Activated CD8-positive, alpha-beta memory T cell treated with anti-CD3 and anti-CD28 coated beads, Interleukin-2, amount 50 U/mL, for 4 hours (primary cell): Measurements from ENCODE around the gene PRCC.
A peak's percentile ranks its signal among the peaks of the same experiment; 100 is the strongest.

Source experiments
- DNase-seq: peaks from one replicate; pipeline ENCODE4 v3.0.0-alpha.2; 2020

PRCC gene

GRCh38 chr1:156816561-156817328, 49.4 kb downstream of the PRCC start, which contains the start of gene SH2D2A:
Gene SH2D2A, minus strand, starts transcription at chr1:156816848. Its CDS starts 140 bp downstream, at chr1:156816708.
- peak; percentile 94 for DNase-seq

DNA sequence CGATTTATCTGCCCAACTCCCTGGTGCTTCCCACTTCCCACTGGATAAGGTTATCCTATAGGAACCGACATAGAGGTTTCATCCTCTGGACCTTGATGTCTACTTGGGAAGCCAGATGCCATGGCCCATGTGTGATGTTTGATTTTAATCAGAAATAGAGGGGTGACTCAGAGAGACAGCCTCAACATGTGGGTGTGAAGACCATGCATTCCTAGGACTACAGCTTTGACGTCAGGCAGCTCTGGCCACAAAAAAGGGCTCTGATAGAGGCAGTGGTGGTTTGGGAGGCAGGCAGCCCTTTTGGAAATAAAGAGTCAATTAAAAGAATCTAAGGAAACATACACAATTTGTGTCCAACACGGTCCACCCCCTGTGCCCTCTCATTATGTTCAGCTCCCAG, 54.5 kb downstream of the PRCC start:
- DNase-seq: peak; percentile 51

GRCh38 chr1:156822680-156823079, 55.3 kb downstream of the PRCC start:
- DNase-seq: no peak

DNA sequence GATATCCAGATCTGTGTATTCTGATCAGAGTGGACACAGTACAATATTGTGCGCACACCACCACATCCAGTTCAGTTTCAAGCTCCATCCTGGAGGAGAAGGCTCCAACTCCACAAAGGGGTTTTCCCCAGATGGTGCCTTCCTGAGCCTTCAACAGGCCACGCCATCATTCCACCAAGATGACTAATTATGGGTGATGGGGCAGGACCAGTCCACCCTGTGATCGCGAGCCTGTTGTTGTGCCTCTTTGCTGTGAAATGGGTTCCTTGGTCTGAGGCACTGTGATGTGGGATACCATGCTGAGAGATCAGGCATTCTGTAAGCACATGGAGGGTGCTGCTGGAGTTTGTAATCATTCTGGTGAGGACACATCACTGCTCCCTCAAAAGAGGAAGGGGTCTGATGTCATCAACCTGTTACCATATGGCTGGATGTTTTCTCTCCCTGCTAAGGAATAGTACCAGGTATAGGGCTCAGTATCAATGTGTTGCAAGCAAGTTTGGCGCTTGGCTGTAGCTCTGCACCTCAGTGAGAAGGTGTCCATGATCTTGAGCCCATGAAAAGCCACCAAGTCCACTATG, 56.0 kb downstream of the PRCC start:
- DNase-seq: no peak

GRCh38 chr1:156826630-156827029, 59.3 kb downstream of the PRCC start:
- no peak for DNase-seq

DNA sequence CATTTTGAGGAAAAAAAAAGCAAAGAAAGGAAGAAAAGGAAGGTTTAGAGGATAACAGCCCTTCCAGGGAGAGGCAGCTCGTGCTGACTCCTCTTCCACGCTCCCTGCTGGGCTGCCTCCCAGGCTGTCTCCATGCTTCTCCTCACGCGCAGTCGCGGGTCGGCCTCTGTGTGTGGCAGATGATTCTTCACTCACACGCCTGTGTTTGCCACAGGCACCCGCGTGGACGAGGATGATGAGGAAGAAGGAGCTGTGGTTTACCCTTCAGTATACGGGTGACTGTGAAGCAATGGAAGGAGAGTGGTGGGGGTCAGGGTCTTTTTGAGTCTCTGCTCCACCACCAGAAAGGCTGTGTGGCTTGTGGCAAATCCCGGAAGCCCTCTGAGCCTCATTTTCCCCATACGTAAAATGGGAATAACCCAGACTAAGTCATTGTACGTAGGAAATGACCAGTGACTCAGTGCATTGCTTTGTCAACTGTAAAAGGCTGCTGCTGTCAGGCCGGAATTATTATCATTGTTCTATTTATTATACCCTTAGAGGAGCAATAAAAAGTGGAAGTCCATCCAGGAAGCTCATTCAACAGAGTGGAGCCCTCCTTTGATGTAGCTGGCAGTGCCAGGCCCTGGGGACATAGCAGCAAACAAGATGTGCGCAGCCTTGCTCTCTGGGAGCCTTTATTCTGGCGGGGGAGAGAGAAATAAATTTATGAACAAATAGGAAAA, 61.2 kb downstream of the PRCC start:
- no peak for DNase-seq

DNA sequence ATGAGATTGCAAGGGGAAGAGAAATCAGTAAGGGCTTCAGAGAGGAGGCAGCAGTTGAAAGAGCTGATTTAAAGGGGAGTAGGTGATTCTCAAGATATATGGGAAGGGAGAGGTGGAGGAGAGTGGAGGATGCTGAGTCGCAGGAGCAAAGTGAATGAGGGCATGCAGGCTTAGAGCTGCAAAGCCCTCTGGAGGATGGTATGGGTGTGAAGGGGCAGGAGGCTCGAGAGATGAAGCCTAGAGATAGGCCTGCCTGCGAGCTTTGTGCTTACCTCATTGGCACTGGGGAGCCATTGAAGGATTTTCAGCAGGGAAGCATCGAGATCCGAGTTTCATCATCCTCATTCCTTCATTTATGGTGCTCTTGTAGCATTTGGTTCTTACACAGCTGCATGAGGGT, 65.1 kb downstream of the PRCC start:
- no peak for DNase-seq

DNA sequence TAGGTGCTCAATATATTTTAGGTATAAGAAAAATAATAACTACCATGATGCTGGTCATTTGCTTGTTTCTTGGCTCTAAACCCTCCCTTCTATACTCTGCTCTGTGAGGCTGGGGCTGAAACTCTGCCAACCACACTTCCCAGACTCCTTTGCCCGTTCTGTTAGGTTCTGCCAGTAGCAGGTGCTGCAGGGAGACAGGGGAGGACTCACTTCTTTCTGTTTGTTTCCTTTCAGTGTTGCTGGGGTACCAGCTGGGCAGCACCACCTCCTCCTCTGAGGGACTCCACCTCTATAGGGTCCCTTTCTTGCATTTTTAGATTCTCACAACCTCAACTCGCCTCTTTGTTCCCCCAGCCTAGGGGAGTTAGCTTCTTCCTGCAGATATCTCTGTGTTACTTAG, 66.3 kb downstream of the PRCC start:
- no peak for DNase-seq

DNA sequence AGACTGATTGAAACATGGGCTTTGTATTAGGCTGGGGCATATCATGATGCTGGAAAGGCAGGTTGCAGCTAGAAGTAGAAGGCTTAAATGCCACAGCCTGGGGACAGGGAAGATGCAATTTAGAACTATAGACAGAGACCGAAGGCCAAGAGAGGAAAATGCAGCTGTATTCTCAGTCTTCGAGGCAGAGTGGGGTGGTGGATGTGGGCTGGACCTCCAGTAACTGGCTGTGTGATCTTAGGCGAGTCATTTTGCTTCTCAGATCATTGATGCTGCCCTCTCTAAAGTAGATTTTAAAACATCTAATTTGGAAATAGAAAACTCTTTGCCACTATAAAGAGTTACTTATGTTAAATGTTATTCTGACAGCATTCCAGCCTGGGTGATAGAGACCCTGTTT, 67.0 kb downstream of the PRCC start:
- no peak for DNase-seq

- DNase-seq: no peak
These were observed 68.8 kb downstream of the PRCC start for GRCh38 chr1:156836041-156836654.

- DNase-seq: no peak
These were observed 69.6 kb downstream of the PRCC start for GRCh38 chr1:156836892-156837291.

- DNase-seq: peak; percentile 54
These were observed 71.6 kb downstream of the PRCC start for GRCh38 chr1:156838972-156839371.

GRCh38 chr1:156839426-156840109, 72.2 kb downstream of the PRCC start:
- no peak for DNase-seq

DNA sequence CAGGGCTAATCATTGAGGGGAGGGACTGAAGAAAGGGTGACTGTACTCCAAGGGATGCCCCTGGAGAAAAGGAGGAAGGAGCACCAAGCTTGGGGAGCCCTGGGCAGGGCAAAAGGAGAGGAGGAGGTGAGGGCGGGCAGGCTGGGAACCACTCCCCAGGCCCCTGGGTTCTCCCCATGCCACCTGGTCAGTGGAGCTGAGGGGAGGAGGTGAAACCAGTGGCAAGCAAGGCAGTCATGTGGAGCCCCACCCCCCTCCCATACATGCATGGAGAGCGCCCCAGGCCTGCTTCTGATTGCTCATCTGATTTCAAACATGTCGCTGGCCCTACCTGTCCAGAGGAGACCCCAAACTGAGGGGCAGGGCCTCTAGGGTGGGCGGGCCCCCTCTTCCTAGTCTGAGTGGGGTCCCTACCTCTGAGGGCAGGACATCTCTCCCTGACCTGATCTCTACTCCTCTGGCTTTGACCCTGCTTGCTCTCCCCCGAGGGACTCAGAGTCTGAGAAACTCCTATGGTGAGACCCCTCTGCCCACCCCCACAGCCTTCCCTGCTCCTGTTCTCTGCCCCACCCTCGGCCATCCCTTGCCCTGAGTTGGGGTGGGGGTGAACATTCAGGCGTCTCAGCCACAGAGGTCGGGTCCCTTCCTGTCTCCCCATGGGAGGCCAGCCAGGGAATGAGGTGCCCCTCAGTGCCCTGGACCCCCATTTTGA, 73.0 kb downstream of the PRCC start:
- DNase-seq: no peak

GRCh38 chr1:156840898-156841279, 73.6 kb downstream of the PRCC start:
- no peak for DNase-seq

DNA sequence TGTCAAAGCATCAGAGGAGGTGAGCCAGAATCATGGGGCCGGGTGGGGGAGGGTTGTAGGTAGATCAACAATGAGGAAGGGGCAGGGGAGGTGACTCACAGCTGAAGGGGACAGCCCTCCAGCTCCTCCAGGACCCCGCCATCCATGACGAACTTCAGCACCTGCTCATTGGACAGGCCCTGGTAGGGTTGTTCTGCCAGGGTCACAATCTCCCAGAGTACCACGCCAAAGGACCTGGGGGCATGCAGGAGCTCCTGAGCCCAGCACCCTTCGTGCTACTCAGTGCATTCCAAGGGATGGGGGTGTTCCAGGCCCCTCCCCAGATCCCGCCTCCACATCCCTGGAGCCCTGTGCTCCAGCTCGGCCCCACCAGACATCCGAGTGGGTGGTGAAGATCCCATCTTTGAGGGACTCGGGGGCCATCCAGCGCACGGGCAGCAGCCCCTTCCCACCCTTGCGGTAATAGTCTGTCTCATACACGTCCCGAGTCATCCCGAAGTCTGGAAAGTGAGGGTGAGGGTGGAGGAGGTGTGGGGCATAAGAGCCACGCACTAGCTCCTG, 74.0 kb downstream of the PRCC start:
- DNase-seq: no peak

- no peak for DNase-seq
These were observed 75.4 kb downstream of the PRCC start for GRCh38 chr1:156842618-156843300.

DNA sequence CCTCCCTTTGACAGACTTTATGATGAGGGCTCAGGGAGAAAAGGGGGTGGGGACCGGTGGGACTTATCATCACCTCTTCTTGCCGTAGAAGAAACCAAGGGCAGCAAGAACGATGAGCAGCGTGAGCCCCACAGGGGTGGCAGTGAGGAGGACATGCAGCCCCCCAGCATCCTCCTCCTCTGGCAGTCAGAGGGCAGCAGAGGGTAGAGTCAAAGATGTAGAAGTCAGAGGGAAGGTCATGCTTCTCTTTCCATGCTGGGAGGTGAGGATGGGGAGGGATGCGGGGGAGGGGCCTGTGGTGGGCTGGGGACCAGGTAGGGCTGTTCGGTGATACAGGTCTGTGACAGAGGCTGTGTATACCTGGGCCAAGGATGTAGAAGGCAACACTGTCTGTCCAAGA, 76.8 kb downstream of the PRCC start:
- DNase-seq: no peak

- no peak for DNase-seq
These were observed 77.3 kb downstream of the PRCC start for GRCh38 chr1:156844638-156845037.

GRCh38 chr1:156845055-156845952, 78.0 kb downstream of the PRCC start:
- DNase-seq: peak; percentile 57
